ENCODE data around the gene SCARB1. TPM values are rescaled to one million over a fixed set of nuclear protein-coding genes. Genes with fewer than 3 reads are reported as not detected.
A peak's percentile ranks its signal among the peaks of the same experiment; 100 is the strongest.

The SCARB1 gene
- total and polyA plus RNA-seq, 2 of the 13 experiments (the other 11 are each of a cell fraction or from before 2014, with no cell fraction given), result 63.4 to 160 TPM

DNA sequence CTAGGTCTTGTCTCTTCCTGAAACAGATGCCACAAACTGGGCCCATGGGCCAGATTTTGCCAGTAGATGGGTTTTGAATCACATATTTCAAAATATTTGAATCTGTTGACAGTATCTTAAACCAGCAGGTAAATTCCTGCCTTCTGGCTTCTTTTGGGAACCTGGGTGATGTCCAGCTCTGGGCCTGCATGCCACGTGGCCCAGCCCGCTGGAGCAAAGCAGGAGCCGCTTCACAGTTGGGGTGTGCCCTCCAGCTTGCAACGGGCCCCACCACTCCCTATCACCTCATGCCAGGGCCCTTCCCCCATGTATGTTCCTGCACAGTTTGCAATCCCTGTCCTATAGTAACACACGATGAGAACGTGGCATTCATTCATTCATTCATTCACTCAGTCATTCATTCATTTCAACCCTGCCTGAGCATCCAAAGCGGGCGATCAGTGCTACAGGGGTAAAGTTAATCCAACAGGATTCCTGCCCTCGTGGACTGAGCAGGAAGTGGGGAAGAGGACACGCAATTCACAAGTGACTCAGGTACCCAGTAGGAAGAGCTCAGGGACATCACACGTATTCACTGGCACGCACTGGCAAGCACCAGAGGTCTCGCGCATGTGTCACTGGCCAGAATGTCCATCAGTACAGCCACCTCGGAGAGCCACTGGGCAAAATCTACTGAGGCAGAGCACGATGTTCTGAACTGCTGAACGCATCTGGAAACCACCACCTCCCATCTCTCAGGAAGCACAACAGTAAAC lies 27.8 kb downstream of the SCARB1 start:
- Histone ChIP-seq H4K20me1 (ENCODE audit: insufficient read depth, low read length) (no peaks in the 10 kb centered on the region), H2AFZ (ENCODE audit: low read length) (no peak overlapping the region), H3K9ac (ENCODE audit: insufficient read depth, low read depth, low read length) (no peak overlapping the region), H3K27me3 (ENCODE audit: control insufficient read depth in 1 of 2, insufficient read depth in 2 of 2, low read length in 2 of 2) (no peaks in the 10 kb centered on the region), H3K36me3 (replicated peaks in 1 of 2; ENCODE audit: control insufficient read depth in 1 of 2, insufficient read depth in 2 of 2, low read length in 2 of 2) (peaks cover 9 to 30% of the 10 kb centered on the region in 2 experiments; a peak in 4 of 5 replicates), H3K4me3 (replicated peaks in 1 of 3; ENCODE audit: insufficient read depth in 1 of 3, low read depth in 2 of 3, low read length in 3 of 3) (no peak overlapping the region), H3K4me2 (ENCODE audit: low read depth, low read length) (no peak overlapping the region), H3K4me1 (ENCODE audit: insufficient read depth, low read length) (peaks cover 95% of the 10 kb centered on the region), H3K27ac (ENCODE audit: extremely low read length, insufficient read depth, low read length) (no peak overlapping the region), H3K79me2 (ENCODE audit: insufficient read depth, low read length) (peaks cover 61% of the 10 kb centered on the region), H3K9me3 (ENCODE audit: low read length) (no peaks in the 10 kb centered on the region)
- ATAC-seq (no peak), DNase-seq (ENCODE audit: low spot score) (no peak), FAIRE-seq (no peak)
- intact Hi-C loops (cut with micrococcal nuclease; ENCODE audit: unreplicated experiment), result no loop called here
- CTCF ChIA-PET (ENCODE audit: low intra/inter-chr PET ratio, low total read pairs), result no interaction called here
- in situ Hi-C loops (cut with HindIII; ENCODE audit: extremely low pct_ligation_motif_present, low pct_unique_long_range_greater_than_20kb), result no loop called here
- TF ChIP-seq ZNF24 (IDR thresholded peaks at IDR 0.05) (peak; percentile 66; the same call in 1 of the 2 replicates), HOXD1 (CRISPR knock-in tag; IDR thresholded peaks at IDR 0.05) (no peak)
- TF ChIP-seq, protein P1, sequence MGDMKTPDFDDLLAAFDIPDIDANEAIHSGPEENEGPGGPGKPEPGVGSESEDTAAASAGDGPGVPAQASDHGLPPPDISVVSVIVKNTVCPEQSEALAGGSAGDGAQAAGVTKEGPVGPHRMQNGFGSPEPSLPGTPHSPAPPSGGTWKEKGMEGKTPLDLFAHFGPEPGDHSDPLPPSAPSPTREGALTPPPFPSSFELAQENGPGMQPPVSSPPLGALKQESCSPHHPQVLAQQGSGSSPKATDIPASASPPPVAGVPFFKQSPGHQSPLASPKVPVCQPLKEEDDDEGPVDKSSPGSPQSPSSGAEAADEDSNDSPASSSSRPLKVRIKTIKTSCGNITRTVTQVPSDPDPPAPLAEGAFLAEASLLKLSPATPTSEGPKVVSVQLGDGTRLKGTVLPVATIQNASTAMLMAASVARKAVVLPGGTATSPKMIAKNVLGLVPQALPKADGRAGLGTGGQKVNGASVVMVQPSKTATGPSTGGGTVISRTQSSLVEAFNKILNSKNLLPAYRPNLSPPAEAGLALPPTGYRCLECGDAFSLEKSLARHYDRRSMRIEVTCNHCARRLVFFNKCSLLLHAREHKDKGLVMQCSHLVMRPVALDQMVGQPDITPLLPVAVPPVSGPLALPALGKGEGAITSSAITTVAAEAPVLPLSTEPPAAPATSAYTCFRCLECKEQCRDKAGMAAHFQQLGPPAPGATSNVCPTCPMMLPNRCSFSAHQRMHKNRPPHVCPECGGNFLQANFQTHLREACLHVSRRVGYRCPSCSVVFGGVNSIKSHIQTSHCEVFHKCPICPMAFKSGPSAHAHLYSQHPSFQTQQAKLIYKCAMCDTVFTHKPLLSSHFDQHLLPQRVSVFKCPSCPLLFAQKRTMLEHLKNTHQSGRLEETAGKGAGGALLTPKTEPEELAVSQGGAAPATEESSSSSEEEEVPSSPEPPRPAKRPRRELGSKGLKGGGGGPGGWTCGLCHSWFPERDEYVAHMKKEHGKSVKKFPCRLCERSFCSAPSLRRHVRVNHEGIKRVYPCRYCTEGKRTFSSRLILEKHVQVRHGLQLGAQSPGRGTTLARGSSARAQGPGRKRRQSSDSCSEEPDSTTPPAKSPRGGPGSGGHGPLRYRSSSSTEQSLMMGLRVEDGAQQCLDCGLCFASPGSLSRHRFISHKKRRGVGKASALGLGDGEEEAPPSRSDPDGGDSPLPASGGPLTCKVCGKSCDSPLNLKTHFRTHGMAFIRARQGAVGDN (CRISPR knock-in tag; IDR thresholded peaks at IDR 0.05), result peak; percentile 16; the same call in 1 of the 2 replicates
- TF ChIP-seq, protein P2, sequence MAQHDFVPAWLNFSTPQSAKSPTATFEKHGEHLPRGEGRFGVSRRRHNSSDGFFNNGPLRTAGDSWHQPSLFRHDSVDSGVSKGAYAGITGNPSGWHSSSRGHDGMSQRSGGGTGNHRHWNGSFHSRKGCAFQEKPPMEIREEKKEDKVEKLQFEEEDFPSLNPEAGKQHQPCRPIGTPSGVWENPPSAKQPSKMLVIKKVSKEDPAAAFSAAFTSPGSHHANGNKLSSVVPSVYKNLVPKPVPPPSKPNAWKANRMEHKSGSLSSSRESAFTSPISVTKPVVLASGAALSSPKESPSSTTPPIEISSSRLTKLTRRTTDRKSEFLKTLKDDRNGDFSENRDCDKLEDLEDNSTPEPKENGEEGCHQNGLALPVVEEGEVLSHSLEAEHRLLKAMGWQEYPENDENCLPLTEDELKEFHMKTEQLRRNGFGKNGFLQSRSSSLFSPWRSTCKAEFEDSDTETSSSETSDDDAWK (CRISPR knock-in tag; IDR thresholded peaks at IDR 0.05), result no peak
- no TSS peak for BruUV-seq (replicated peaks)
- POLR2A ChIA-PET, result no interaction called here
- 90% methylated on average over 16 of the region's 17 CpGs for whole genome bisulfite sequencing (ENCODE audit: low lambda C conversion rate)
